Neural progenitor cell (in vitro differentiated cells): ENCODE data around the gene ASTN2. TPM values are rescaled to one million over a fixed set of nuclear protein-coding genes. Genes with fewer than 3 reads are reported as not detected.

ENCODE experiments used
- DNase-seq: peaks from one replicate; pipeline ENCODE4 v3.0.0-alpha.2; 2016; ENCODE audit warnings: low spot score
- H2AFZ ChIP-seq: fragments of 200-600 bp; sonication (generic); replicated peaks from 2 replicates; pipeline ENCODE4 v1.6.1; 2016; ENCODE audit warnings: antibody characterized with exemption
- H3F3A ChIP-seq: fragments of 200-600 bp; sonication (generic); 2 replicates; pipeline ENCODE4 v1.6.1; 2016; ENCODE audit warnings: antibody characterized with exemption, low read depth
- H3K27ac ChIP-seq: fragments of 200-600 bp; sonication (generic); 2 replicates; pipeline ENCODE4 v1.5.1; 2016; ENCODE audit warnings: mild to moderate bottlenecking
- H3K27me3 ChIP-seq: fragments of 200-600 bp; sonication (generic); 2 replicates; pipeline ENCODE4 v1.6.1; 2016; ENCODE audit warnings: mild to moderate bottlenecking, moderate library complexity
- H3K36me3 ChIP-seq: fragments of 200-600 bp; sonication (generic); 2 replicates; pipeline ENCODE4 v1.5.1; 2016
- H3K4me1 ChIP-seq: fragments of 200-600 bp; sonication (generic); 2 replicates; pipeline ENCODE4 v1.6.1; 2016; ENCODE audit warnings: mixed run types
- H3K4me2 ChIP-seq: fragments of 200-600 bp; sonication (generic); 2 replicates; pipeline ENCODE4 v1.6.1; 2016
- H3K4me3 ChIP-seq: fragments of 200-600 bp; sonication (generic); 2 replicates; pipeline ENCODE4 v1.5.1; 2016
- H3K79me2 ChIP-seq: fragments of 200-600 bp; sonication (generic); 2 replicates; pipeline ENCODE4 v1.6.1; 2016; ENCODE audit warnings: low read depth
- H3K9ac ChIP-seq: fragments of 200-600 bp; sonication (generic); 2 replicates; pipeline ENCODE4 v1.6.1; 2016
- H3K9me3 ChIP-seq: fragments of 200-600 bp; sonication (generic); 2 replicates; pipeline ENCODE4 v1.5.1; 2016; ENCODE audit warnings: low read depth
- H4K20me1 ChIP-seq: fragments of 200-600 bp; sonication (generic); 2 replicates; pipeline ENCODE4 v1.6.1; 2016; ENCODE audit warnings: low read depth
- H3K27ac Mint-ChIP-seq: 3 replicates; pipeline ENCODE4 v1.8.0; 2021; ENCODE audit warnings: mixed read lengths
- H3K27me3 Mint-ChIP-seq: 2 replicates; pipeline ENCODE4 v1.8.0; 2022; ENCODE audit warnings: low read depth, mild to moderate bottlenecking, inconsistent platforms, moderate library complexity, mixed read lengths; ENCODE audit not compliant: insufficient read depth
- H3K36me3 Mint-ChIP-seq: 3 replicates; pipeline ENCODE4 v1.8.0; 2021; ENCODE audit warnings: mixed read lengths
- H3K4me1 Mint-ChIP-seq: 3 replicates; pipeline ENCODE4 v1.8.0; 2021; ENCODE audit warnings: mixed read lengths
- H3K4me3 Mint-ChIP-seq: 3 replicates; pipeline ENCODE4 v1.8.0; 2021; ENCODE audit warnings: mild to moderate bottlenecking, moderate library complexity, mixed read lengths
- H3K9me3 Mint-ChIP-seq: 3 replicates; pipeline ENCODE4 v1.8.0; 2020; ENCODE audit warnings: mixed read lengths
- CTCF ChIP-seq: fragments of 200-600 bp; sonication (generic); IDR thresholded peaks from 2 replicates; pipeline ENCODE4 v1.5.1; 2017; ENCODE audit warnings: antibody characterized with exemption, mild to moderate bottlenecking
- EZH2 ChIP-seq: fragments of 200-600 bp; sonication (generic); IDR thresholded peaks from 2 replicates; pipeline ENCODE4 v1.6.1; 2017; ENCODE audit warnings: antibody characterized with exemption, mild to moderate bottlenecking, moderate library complexity
- EZH2phosphoT487 ChIP-seq: fragments of 200-600 bp; sonication (generic); IDR thresholded peaks from 2 replicates; pipeline ENCODE4 v1.6.1; 2017; ENCODE audit warnings: antibody characterized with exemption
- total RNA-seq: library from RNA; depleted of rRNA; stranded (reverse); fragments of >200 nt; gene quantifications from 2 replicates; pipeline ENCODE4 v1.2.3, GENCODE V29; 2015; ENCODE audit warnings: low replicate concordance

ASTN2 gene
- total RNA-seq, 1 donor from 2014 or later, result 8.0 TPM

- no peak for DNase-seq
- H3K27ac ChIP-seq, result no peak overlapping the region
- peaks cover 8% of the 10 kb centered on the region for H3K4me1 ChIP-seq
- peaks cover 3% of the 10 kb centered on the region for H3K27me3 Mint-ChIP-seq
- H3K4me2 ChIP-seq, result no peak overlapping the region
- H3K27ac Mint-ChIP-seq, result no peak overlapping the region
- no peak overlapping the region for H3K4me3 Mint-ChIP-seq
- H3K4me3 ChIP-seq, result no peak overlapping the region
- H3K27me3 ChIP-seq, result no peaks in the 10 kb centered on the region
- no peaks in the 10 kb centered on the region for H3K9me3 Mint-ChIP-seq
- TF ChIP-seq EZH2 (no peak), EZH2phosphoT487 (no peak), CTCF (no peak)
- peaks cover 5% of the 10 kb centered on the region for H4K20me1 ChIP-seq
- no peaks in the 10 kb centered on the region for H3K36me3 Mint-ChIP-seq
- no peaks in the 10 kb centered on the region for H3K36me3 ChIP-seq
- no peaks in the 10 kb centered on the region for H3F3A ChIP-seq
- H3K4me1 Mint-ChIP-seq, result peaks cover 5% of the 10 kb centered on the region
- no peak overlapping the region for H2AFZ ChIP-seq
- no peaks in the 10 kb centered on the region for H3K79me2 ChIP-seq
- no peak overlapping the region for H3K9ac ChIP-seq
- H3K9me3 ChIP-seq, result no peaks in the 10 kb centered on the region
Observed at GRCh38 chr9:116484492-116485061, 930.3 kb downstream of the ASTN2 start.

- H3K27ac Mint-ChIP-seq, result peak overlapping the region; percentile 50
Observed at GRCh38 chr9:116483622-116484491, 931.0 kb downstream of the ASTN2 start.

GRCh38 chr9:116482740-116483139 is 932.1 kb downstream of the ASTN2 start:
- no peaks in the 10 kb centered on the region for H3K9me3 Mint-ChIP-seq
- no peak overlapping the region for H3K4me3 ChIP-seq
- peaks cover 8% of the 10 kb centered on the region for H3K4me1 ChIP-seq
- peaks cover 7% of the 10 kb centered on the region for H3K4me1 Mint-ChIP-seq
- no peak overlapping the region for H3K27ac ChIP-seq
- no peak overlapping the region for H3K4me3 Mint-ChIP-seq
- H3K9me3 ChIP-seq, result no peaks in the 10 kb centered on the region
- H4K20me1 ChIP-seq, result peaks cover 5% of the 10 kb centered on the region
- TF ChIP-seq EZH2 (no peak), EZH2phosphoT487 (no peak), CTCF (no peak)
- no peaks in the 10 kb centered on the region for H3K27me3 ChIP-seq
- DNase-seq, result peak; percentile 60
- H3K36me3 Mint-ChIP-seq, result no peaks in the 10 kb centered on the region
- H2AFZ ChIP-seq, result no peak overlapping the region
- H3K27me3 Mint-ChIP-seq, result peaks cover 3% of the 10 kb centered on the region
- H3K79me2 ChIP-seq, result no peaks in the 10 kb centered on the region
- no peak overlapping the region for H3K9ac ChIP-seq
- H3K4me2 ChIP-seq, result no peak overlapping the region
- H3K27ac Mint-ChIP-seq, result no peak overlapping the region
- no peaks in the 10 kb centered on the region for H3K36me3 ChIP-seq
- no peaks in the 10 kb centered on the region for H3F3A ChIP-seq

More at GRCh38 chr9:116483622-116484491, 931.0 kb downstream of the ASTN2 start:
- Histone ChIP-seq H3K36me3 (no peaks in the 10 kb centered on the region), H3K4me3 (no peak overlapping the region), H3K79me2 (no peaks in the 10 kb centered on the region), H3K27ac (no peak overlapping the region), H3F3A (no peaks in the 10 kb centered on the region), H3K9me3 (no peaks in the 10 kb centered on the region), H2AFZ (no peak overlapping the region), H4K20me1 (peaks cover 5% of the 10 kb centered on the region), H3K9ac (no peak overlapping the region), H3K27me3 (no peaks in the 10 kb centered on the region), H3K4me1 (peaks cover 8% of the 10 kb centered on the region), H3K4me2 (no peak overlapping the region)
- Mint-ChIP-seq H3K27me3 (peaks cover 3% of the 10 kb centered on the region), H3K4me3 (no peak overlapping the region), H3K4me1 (peaks cover 5% of the 10 kb centered on the region), H3K36me3 (no peaks in the 10 kb centered on the region), H3K9me3 (no peaks in the 10 kb centered on the region)
- TF ChIP-seq EZH2phosphoT487, result no peak
- TF ChIP-seq EZH2, result no peak
- TF ChIP-seq CTCF, result no peak
- DNase-seq, result no peak
